Lung (tissue), 12 donors: ENCODE data around the gene CCDC27. TPM values are rescaled to one million over a fixed set of nuclear protein-coding genes. Genes with fewer than 3 reads are reported as not detected.

Source experiments
- ATAC-seq: fragments of 200-7000 bp; cut with Tn5 transposase; one replicate; pipeline ENCODE4 v1.9.1; 2020; ENCODE audit warnings: moderate number of reproducible peaks; ENCODE audit not compliant: insufficient read depth, low FRiP score
- DNase-seq, 3 donors: peaks; one replicate each; pipeline ENCODE4 v3.0.0-alpha.2; 2013 to 2017
- H3K27ac ChIP-seq, 2 donors: one replicate each; pipeline ENCODE4 v1.5.1; 2013; ENCODE audit warnings: mild to moderate bottlenecking in 2 of 2, moderate library complexity in 2 of 2, control low read depth in 1 of 2, inconsistent platforms in 1 of 2, low read depth in 1 of 2, low read length in 1 of 2
- H3K27me3 ChIP-seq, 3 donors: one replicate each; pipeline ENCODE4 v1.5.1; 2013; ENCODE audit warnings: low read length in 2 of 3; ENCODE audit not compliant: control insufficient read depth in 3 of 3, insufficient read depth in 3 of 3
- H3K36me3 ChIP-seq, 4 donors: one replicate each; pipeline ENCODE4 v1.5.1; 2013; ENCODE audit warnings: low read length in 4 of 4, mild to moderate bottlenecking in 1 of 4, moderate library complexity in 1 of 4; ENCODE audit not compliant: control insufficient read depth in 4 of 4, insufficient read depth in 4 of 4
- H3K4me1 ChIP-seq, 5 donors: one replicate each; pipeline ENCODE4 v1.5.1; 2013; ENCODE audit warnings: low read length in 5 of 5, mild to moderate bottlenecking in 2 of 5, moderate library complexity in 1 of 5; ENCODE audit not compliant: control insufficient read depth in 5 of 5, insufficient read depth in 5 of 5
- H3K4me3 ChIP-seq: one replicate; pipeline ENCODE4 v1.5.1; 2013; ENCODE audit warnings: mild to moderate bottlenecking, control low read depth, moderate library complexity
- H3K9ac ChIP-seq, 2 donors: one replicate each; pipeline ENCODE4 v1.5.1; 2013; ENCODE audit warnings: low read length in 2 of 2, control low read depth in 1 of 2; ENCODE audit not compliant: insufficient read depth in 1 of 2
- H3K9me3 ChIP-seq, 4 donors: one replicate each; pipeline ENCODE4 v1.5.1; 2013; ENCODE audit warnings: low read length in 3 of 4, mild to moderate bottlenecking in 1 of 4, moderate library complexity in 1 of 4; ENCODE audit not compliant: control insufficient read depth in 4 of 4, insufficient read depth in 3 of 4
- CTCF ChIP-seq: IDR thresholded peaks from 2 replicates; pipeline ENCODE4 v1.5.1; 2012; ENCODE audit warnings: mild to moderate bottlenecking; ENCODE audit errors: control extremely low read depth, extremely low read depth
- WGBS, 2 donors: extraction: QIAGEN DNeasy Blood & Tissue Kit; methylation state at CpG; one replicate each; pipeline ENCODE4 v1.1.7; 2013; 5-methylcytosine and 5-hydroxymethylcytosine counted together
- polyA plus RNA-seq, 2 donors: library from polyadenylated mRNA; stranded (reverse); fragments of 200-250 nt; gene quantifications; one replicate each; pipeline ENCODE4 v1.2.1, GENCODE V29; 2013
- total RNA-seq, 2 donors: library from RNA; depleted of rRNA in 1 of 2; stranded (reverse); fragments of >200 nt in 1 of 2; gene quantifications; one replicate each; pipeline ENCODE4 v1.2.1, GENCODE V29; 2014 to 2021
- donor health status: control.
- donor health status: control.
- donor health status: Bipolar disorder and iron deficiency.
- donor health status: healthy.
- donor health status: DM: yes; HTN: yes; CAD: no.

The CCDC27 gene
- total and polyA plus RNA-seq, 4 donors = not detected

GRCh38 chr1:3772027-3772714 lies 19.9 kb downstream of the CCDC27 start:
- peak; percentile 79 for ATAC-seq

GRCh38 chr1:3772715-3773571 lies 20.7 kb downstream of the CCDC27 start, which contains the start of gene SMIM1:
Gene SMIM1, plus strand, starts transcription at chr1:3772749. Its CDS starts 2,625 bp downstream, at chr1:3775374.
- H3K4me3 ChIP-seq = peak within 1 kb of the TSS; percentile 33
- peak in 2 of 3 donors; percentile 23 to 30 for DNase-seq
- H3K9ac ChIP-seq = no peak within 1 kb of the TSS
- H3K27ac ChIP-seq = peak within 1 kb of the TSS; percentile 9 to 45
- no peaks in the 10 kb centered on the region for H3K27me3 ChIP-seq
- no peak for TF ChIP-seq CTCF
- peak; percentile 4 for ATAC-seq
- peaks cover 0 to 36% (median 15%) of the 10 kb centered on the region in 5 donors for H3K4me1 ChIP-seq
- 13% methylated on average over 55 of the region's 55 CpGs for WGBS, 2 donors
- peaks cover 0 to 2% (median 0%) of the 10 kb centered on the region in 4 donors for H3K36me3 ChIP-seq
- H3K9me3 ChIP-seq = no peaks in the 10 kb centered on the region

More at GRCh38 chr1:3772027-3772714, 19.9 kb downstream of the CCDC27 start:
- Histone ChIP-seq H3K36me3 (no peaks in the 10 kb centered on the region), H3K27ac (no peak overlapping the region), H3K4me3 (peak overlapping the region; percentile 26), H3K27me3 (no peaks in the 10 kb centered on the region), H3K9ac (no peak overlapping the region), H3K9me3 (no peaks in the 10 kb centered on the region), H3K4me1 (peaks cover 0 to 36% (median 15%) of the 10 kb centered on the region in 5 donors)
- TF ChIP-seq CTCF = no peak
- DNase-seq = peak; percentile 88 to 97 (median 95)
- WGBS, 2 donors = 1 to 2% methylated on average over 40 to 61 of the region's 61 CpGs

GRCh38 chr1:3773572-3774275 lies 21.5 kb downstream of the CCDC27 start:
- TF ChIP-seq CTCF = no peak

More at GRCh38 chr1:3773572-3774275, 21.5 kb downstream of the CCDC27 start:
- DNase-seq = no peak
- H3K9ac ChIP-seq = no peak overlapping the region
- no peaks in the 10 kb centered on the region for H3K27me3 ChIP-seq
- no peak overlapping the region for H3K27ac ChIP-seq
- H3K4me3 ChIP-seq = no peak overlapping the region
- H3K36me3 ChIP-seq = peaks cover 0 to 4% (median 3%) of the 10 kb centered on the region in 4 donors
- WGBS, 2 donors = 73 to 85% methylated on average over 16 of the region's 16 CpGs
- peaks cover 0 to 36% (median 15%) of the 10 kb centered on the region in 5 donors for H3K4me1 ChIP-seq
- ATAC-seq = no peak
- no peaks in the 10 kb centered on the region for H3K9me3 ChIP-seq
